Smooth muscle cell (in vitro differentiated cells): Measurements from ENCODE around the gene ERC1. TPM values are rescaled to one million over a fixed set of nuclear protein-coding genes. Genes with fewer than 3 reads are reported as not detected.

Source experiments
- DNase-seq: peaks from one replicate; lab custom pipeline; 2025; ENCODE audit not compliant: unreplicated experiment; lab: John Stamatoyannopoulos, UW
- H2AFZ ChIP-seq: fragments of 200-600 bp; sonication (generic); 2 replicates; pipeline ENCODE4 v1.6.0; 2016; ENCODE audit warnings: antibody characterized with exemption, low read depth, mild to moderate bottlenecking
- H3F3A ChIP-seq: fragments of 200-600 bp; sonication (generic); 2 replicates; pipeline ENCODE4 v1.6.0; 2017; ENCODE audit warnings: antibody characterized with exemption, low read depth
- H3K27ac ChIP-seq: fragments of 200-600 bp; sonication (generic); 2 replicates; pipeline ENCODE4 v1.5.1; 2016; ENCODE audit warnings: low read depth, mild to moderate bottlenecking
- H3K27me3 ChIP-seq: fragments of 200-600 bp; sonication (generic); 2 replicates; pipeline ENCODE4 v1.6.1; 2016; ENCODE audit warnings: low read depth, mild to moderate bottlenecking
- H3K36me3 ChIP-seq: fragments of 200-600 bp; sonication (generic); 2 replicates; pipeline ENCODE4 v1.5.1; 2016; ENCODE audit warnings: low read depth
- H3K4me1 ChIP-seq: fragments of 200-600 bp; sonication (generic); 2 replicates; pipeline ENCODE4 v1.5.1; 2016; ENCODE audit warnings: low read depth
- H3K4me2 ChIP-seq: fragments of 200-600 bp; sonication (generic); 2 replicates; pipeline ENCODE4 v1.6.0; 2016; ENCODE audit warnings: mild to moderate bottlenecking
- H3K4me3 ChIP-seq: fragments of 200-600 bp; sonication (generic); 2 replicates; pipeline ENCODE4 v1.5.1; 2016; ENCODE audit warnings: mild to moderate bottlenecking
- H3K79me2 ChIP-seq: fragments of 200-600 bp; sonication (generic); 2 replicates; pipeline ENCODE4 v1.6.0; 2016; ENCODE audit warnings: low read depth, mild to moderate bottlenecking
- H3K9ac ChIP-seq: fragments of 200-600 bp; sonication (generic); 2 replicates; pipeline ENCODE4 v1.6.0; 2016; ENCODE audit warnings: low read depth
- H3K9me3 ChIP-seq: fragments of 200-600 bp; sonication (generic); replicated peaks from 2 replicates; pipeline ENCODE4 v1.5.1; 2016; ENCODE audit warnings: low read depth
- H4K20me1 ChIP-seq: fragments of 200-600 bp; sonication (generic); 2 replicates; pipeline ENCODE4 v1.6.0; 2016; ENCODE audit warnings: low read depth
- CTCF ChIP-seq: fragments of 200-600 bp; sonication (generic); IDR thresholded peaks from 2 replicates; pipeline ENCODE4 v1.5.1; 2017; ENCODE audit warnings: borderline replicate concordance, mild to moderate bottlenecking, antibody characterized with exemption; ENCODE audit not compliant: insufficient read depth, poor library complexity, severe bottlenecking
- WGBS: methylation state at CpG from one replicate; pipeline ENCODE4 v1.1.7; 2016; ENCODE audit warnings: low lambda C conversion rate; 5-methylcytosine and 5-hydroxymethylcytosine counted together
- polyA plus RNA-seq: library from polyadenylated mRNA; unstranded; fragments of >200 nt; fragmentation: Nextera tagmentation; extraction: Ambion mirVana; gene quantifications from 2 replicates; pipeline ENCODE4 v1.2.1, GENCODE V29; 2016
- total RNA-seq: library from RNA; depleted of rRNA; stranded (reverse); fragments of >200 nt; gene quantifications from 2 replicates; pipeline ENCODE4 v1.2.3, GENCODE V29; 2014

The ERC1 gene
- total and polyA plus RNA-seq, 2 experiments from 2014 or later: 13.8 to 17.6 TPM

- peaks cover 10% of the 10 kb centered on the region for H3K4me1 ChIP-seq
- peak overlapping the region; percentile 87 for H3K4me2 ChIP-seq
- no peak for TF ChIP-seq CTCF
- H3K36me3 ChIP-seq: no peaks in the 10 kb centered on the region
- H3K9me3 ChIP-seq: no peaks in the 10 kb centered on the region
- peak overlapping the region; percentile 61 for H3K4me3 ChIP-seq
- WGBS: 74% methylated on average over 26 of the region's 26 CpGs
- no peaks in the 10 kb centered on the region for H3F3A ChIP-seq
- H3K27me3 ChIP-seq: peaks cover 40% of the 10 kb centered on the region
- peaks cover 53% of the 10 kb centered on the region for H4K20me1 ChIP-seq
- DNase-seq: no peak
- H2AFZ ChIP-seq: no peak overlapping the region
- no peak overlapping the region for H3K9ac ChIP-seq
- no peaks in the 10 kb centered on the region for H3K79me2 ChIP-seq
- no peak overlapping the region for H3K27ac ChIP-seq
Observed at GRCh38 chr12:1531654-1532374, 540.8 kb downstream of the ERC1 start.

GRCh38 chr12:1532375-1533165 is 541.5 kb downstream of the ERC1 start:
- peaks cover 10% of the 10 kb centered on the region for H3K4me1 ChIP-seq

GRCh38 chr12:1533205-1533601 is 542.2 kb downstream of the ERC1 start:
- TF ChIP-seq CTCF: no peak
- Histone ChIP-seq H3K4me1 (peaks cover 10% of the 10 kb centered on the region), H3K79me2 (no peaks in the 10 kb centered on the region), H3K4me3 (no peak overlapping the region), H3K27me3 (peaks cover 50% of the 10 kb centered on the region), H4K20me1 (peaks cover 67% of the 10 kb centered on the region), H3K9ac (no peak overlapping the region), H3K4me2 (no peak overlapping the region), H3F3A (no peaks in the 10 kb centered on the region), H3K36me3 (no peaks in the 10 kb centered on the region), H3K9me3 (no peaks in the 10 kb centered on the region), H3K27ac (no peak overlapping the region), H2AFZ (no peak overlapping the region)
- WGBS: 76% methylated on average over 9 of the region's 9 CpGs
- no peak for DNase-seq

More at GRCh38 chr12:1532375-1533165, 541.5 kb downstream of the ERC1 start:
- Histone ChIP-seq H3K27me3 (peaks cover 43% of the 10 kb centered on the region), H3F3A (no peaks in the 10 kb centered on the region), H3K27ac (no peak overlapping the region), H4K20me1 (peaks cover 60% of the 10 kb centered on the region), H3K4me2 (no peak overlapping the region), H3K36me3 (no peaks in the 10 kb centered on the region), H3K79me2 (no peaks in the 10 kb centered on the region), H2AFZ (no peak overlapping the region), H3K9me3 (no peaks in the 10 kb centered on the region), H3K4me3 (no peak overlapping the region), H3K9ac (no peak overlapping the region)
- WGBS: 91% methylated on average over 11 of the region's 11 CpGs
- TF ChIP-seq CTCF: no peak
- DNase-seq: no peak
